Measurements from ENCODE around the gene CFD. TPM values are rescaled to one million over a fixed set of nuclear protein-coding genes. Genes with fewer than 3 reads are reported as not detected.
"Not testable (repeated sequence)": the region's sequence is repeated elsewhere in the genome, so short reads cannot be mapped to it uniquely, and the experiment has no call there.

Gene CFD
- total RNA-seq, 6 experiments from 2014 or later, result 3.5 to 9.6 (median 7.8) TPM

GRCh38 chr19:889662-890295 lies 30.3 kb downstream of the CFD start:
- TF ChIP-seq CTCF (IDR thresholded peaks at IDR 0.05), result no peak
- TF ChIP-seq POLR2A (IDR thresholded peaks at IDR 0.05), result no peak
- Histone ChIP-seq H3K36me3 (peaks cover 0 to 9% (median 2%) of the 10 kb centered on the region in 4 donors), H3K4me3 (no peak overlapping the region), H3K27ac (no peak overlapping the region), H3K27me3 (no peaks in the 10 kb centered on the region), H3K9me3 (no peaks in the 10 kb centered on the region), H3K4me1 (no peaks in the 10 kb centered on the region)
- WGBS (ENCODE audit: insufficient coverage, low coverage, low lambda C conversion rate, missing lambda C conversion rate), result 95% methylated on average over 7 of the region's 26 CpGs
- no peak for ATAC-seq
- no peak for DNase-seq
- intact Hi-C loops (cut with DNase I), result no loop called here

- Histone ChIP-seq H3K9me3 (no peaks in the 10 kb centered on the region), H3K36me3 (peaks cover 0 to 7% (median under 1%) of the 10 kb centered on the region in 4 donors), H3K27ac (no peak overlapping the region), H3K27me3 (no peaks in the 10 kb centered on the region), H3K4me1 (no peaks in the 10 kb centered on the region), H3K4me3 (no peak overlapping the region)
- no peak for TF ChIP-seq CTCF (IDR thresholded peaks at IDR 0.05)
- ATAC-seq (no peak), DNase-seq (no peak)
- 33% methylated on average over 2 of the region's 18 CpGs for WGBS (ENCODE audit: insufficient coverage, low coverage, low lambda C conversion rate, missing lambda C conversion rate)
- intact Hi-C loops (cut with DNase I), result no loop called here
Measured at GRCh38 chr19:890831-891230, 31.4 kb downstream of the CFD start.

- H3K27ac ChIP-seq; H3K4me1 ChIP-seq; H3K27me3 ChIP-seq; intact Hi-C loops (cut with DNase I); DNase-seq; H3K9me3 ChIP-seq; H3K36me3 ChIP-seq; ATAC-seq: not testable (repeated sequence)
- H3K4me3 ChIP-seq, result peak overlapping the region; percentile 72 to 94 (median 86)
- WGBS (ENCODE audit: insufficient coverage, low coverage, low lambda C conversion rate, missing lambda C conversion rate), result 88% methylated on average over 22 of the region's 50 CpGs
Measured at GRCh38 chr19:891421-892200, 32.1 kb downstream of the CFD start.

GRCh38 chr19:892243-892893 lies 32.9 kb downstream of the CFD start:
- TF ChIP-seq CTCF (IDR thresholded peaks at IDR 0.05), result no peak
- no peak for TF ChIP-seq POLR2A (IDR thresholded peaks at IDR 0.05)
- no peaks in the 10 kb centered on the region for H3K4me1 ChIP-seq
- no peaks in the 10 kb centered on the region for H3K27me3 ChIP-seq
- H3K36me3 ChIP-seq, result peaks cover 0 to 9% (median under 1%) of the 10 kb centered on the region in 4 donors
- no peak for ATAC-seq
- DNase-seq, result no peak
- peak overlapping the region in 2 of 3 donors; percentile 89 to 90 for H3K27ac ChIP-seq
- intact Hi-C loops (cut with DNase I), result no loop called here
- H3K9me3 ChIP-seq, result no peaks in the 10 kb centered on the region
- H3K4me3 ChIP-seq, result peak overlapping the region; percentile 72 to 94 (median 86)
- 5% methylated on average over 23 of the region's 27 CpGs for WGBS (ENCODE audit: insufficient coverage, low coverage, low lambda C conversion rate, missing lambda C conversion rate)
